ENCODE results near the gene RDH14.

- no peak for TF ChIP-seq MAX (IDR thresholded peaks at IDR 0.05)
- TF ChIP-seq YY1 (IDR thresholded peaks at IDR 0.05) = no peak
- TF ChIP-seq TAF1 (conservative IDR thresholded peaks at IDR 0.05) = no peak
- TF ChIP-seq CTCF (IDR thresholded peaks at IDR 0.05; ENCODE audit: low read depth, low read length, missing input control) = no peak
- TF ChIP-seq EGR1 (IDR thresholded peaks at IDR 0.05; ENCODE audit: low read depth in 2 of 2) = no peak
- no peak for TF ChIP-seq ATF3 (IDR thresholded peaks at IDR 0.05)
- TF ChIP-seq RXRA (IDR thresholded peaks at IDR 0.05) = no peak
- no peak for TF ChIP-seq RAD21 (IDR thresholded peaks at IDR 0.05)
- TF ChIP-seq HNF4A (conservative IDR thresholded peaks at IDR 0.05) = no peak
- TF ChIP-seq GABPA (IDR thresholded peaks at IDR 0.05 in 1 of 2, conservative IDR thresholded peaks at IDR 0.05 in 1 of 2) = no peak
- TF ChIP-seq REST (IDR thresholded peaks at IDR 0.05) = no peak
- no peak for TF ChIP-seq ZBTB33 (IDR thresholded peaks at IDR 0.05)
- no peak for TF ChIP-seq SP1 (IDR thresholded peaks at IDR 0.05)
- no peak for TF ChIP-seq NR2F2 (IDR thresholded peaks at IDR 0.05)
These were observed 28.3 kb upstream of the RDH14 start for GRCh38 chr2:18588802-18589201.
